IMR-90 (cell line): ENCODE results near the gene MOB1B. TPM values are rescaled to one million over a fixed set of nuclear protein-coding genes. Genes with fewer than 3 reads are reported as not detected.

ENCODE experiments used
- ATAC-seq: fragments of 200-7000 bp; cut with Tn5 transposase; 2 replicates; pipeline ENCODE4 v1.9.1; 2020; ENCODE audit warnings: low read depth, mild to moderate bottlenecking, moderate library complexity
- BruUV-seq: library from RNA; stranded (reverse); fragments of 400-500 nt; replicated peaks from 2 replicates; lab custom pipeline; 2021; lab: Mats Ljungman, UMichigan
- CTCF ChIA-PET: fragments of 300-600 bp; formaldehyde crosslinking; extraction: SDS; loops from one replicate; lab custom pipeline; 2021; ENCODE audit warnings: antibody characterized with exemption; lab: Yijun Ruan, JAX
- POLR2A ChIA-PET: fragments of 300-600 bp; sonication (Branson Sonifier 250); formaldehyde crosslinking; loops from one replicate; lab custom pipeline; 2022; ENCODE audit warnings: antibody characterized with exemption; ENCODE audit not compliant: unreplicated experiment; lab: Charles Lee
- DNase-seq: peaks from one replicate; pipeline ENCODE4 v3.0.0; 2013
- H2AFZ ChIP-seq: replicated peaks from 2 replicates; pipeline ENCODE3; 2013; ENCODE audit warnings: low read length, mild to moderate bottlenecking; ENCODE audit not compliant: poor library complexity
- H2AK5ac ChIP-seq: 2 replicates; pipeline ENCODE4 v1.6.1; 2013; ENCODE audit warnings: low read depth, low read length, inconsistent platforms
- H2AK9ac ChIP-seq: replicated peaks from 2 replicates; pipeline ENCODE3; 2013; ENCODE audit warnings: mild to moderate bottlenecking, low read depth, low read length, moderate library complexity; ENCODE audit not compliant: poor library complexity
- H2BK120ac ChIP-seq: 2 replicates; pipeline ENCODE4 v1.6.1; 2013; ENCODE audit warnings: low read depth, low read length, inconsistent platforms
- H2BK15ac ChIP-seq: 3 replicates; pipeline ENCODE4 v1.6.1; 2013; ENCODE audit warnings: low read depth, low read length, inconsistent platforms
- H2BK20ac ChIP-seq: 2 replicates; pipeline ENCODE4 v1.6.1; 2013; ENCODE audit warnings: low read depth, mild to moderate bottlenecking, inconsistent platforms, low read length, moderate library complexity
- H2BK5ac ChIP-seq: 2 replicates; pipeline ENCODE4 v1.6.1; 2013; ENCODE audit warnings: mild to moderate bottlenecking, low read depth, low read length, inconsistent platforms; ENCODE audit not compliant: poor library complexity, severe bottlenecking
- H3K14ac ChIP-seq: replicated peaks from 2 replicates; pipeline ENCODE4 v1.6.1; 2013; ENCODE audit warnings: low read depth, low read length, inconsistent platforms
- H3K18ac ChIP-seq: 2 replicates; pipeline ENCODE4 v1.6.1; 2013; ENCODE audit warnings: low read depth, low read length, control low read depth
- H3K23ac ChIP-seq: 2 replicates; pipeline ENCODE4 v1.6.1; 2013; ENCODE audit warnings: low read depth, low read length, inconsistent platforms
- H3K27ac ChIP-seq: 2 replicates; pipeline ENCODE4 v1.5.1; 2013; ENCODE audit warnings: mild to moderate bottlenecking, control low read depth, low read length; ENCODE audit not compliant: insufficient read depth
- H3K27me3 ChIP-seq: 2 replicates; pipeline ENCODE4 v1.6.1; 2013; ENCODE audit warnings: low read length; ENCODE audit not compliant: control insufficient read depth, insufficient read depth
- H3K36me3 ChIP-seq: 2 replicates; pipeline ENCODE4 v1.6.1; 2013; ENCODE audit warnings: low read length, mixed read lengths; ENCODE audit not compliant: control insufficient read depth, insufficient read depth
- H3K4ac ChIP-seq: 2 replicates; pipeline ENCODE4 v1.6.1; 2013; ENCODE audit warnings: low read depth, low read length, inconsistent platforms
- H3K4me1 ChIP-seq: 2 replicates; pipeline ENCODE4 v1.6.1; 2013; ENCODE audit warnings: low read length, mixed read lengths; ENCODE audit not compliant: control insufficient read depth, insufficient read depth
- H3K4me2 ChIP-seq: 2 replicates; pipeline ENCODE4 v1.6.1; 2013; ENCODE audit warnings: low read depth, mild to moderate bottlenecking, control low read depth, low read length, moderate library complexity
- H3K4me3 ChIP-seq: 2 replicates; pipeline ENCODE4 v1.5.1; 2013; ENCODE audit warnings: low read depth, mild to moderate bottlenecking, control low read depth, low read length, moderate library complexity; ENCODE audit not compliant: insufficient read depth
- H3K56ac ChIP-seq: 2 replicates; pipeline ENCODE4 v1.6.1; 2013; ENCODE audit warnings: low read length, inconsistent platforms; ENCODE audit not compliant: insufficient read depth; ENCODE audit errors: extremely low read depth
- H3K79me1 ChIP-seq, 2 experiments: 2 replicates each; pipeline ENCODE4 v1.6.1; 2013; ENCODE audit warnings: low read length in 2 of 2, inconsistent platforms in 1 of 2, low read depth in 1 of 2
- H3K9ac ChIP-seq: 2 replicates; pipeline ENCODE4 v1.6.1; 2013; ENCODE audit warnings: low read depth, low read length, control low read depth
- H3K9me1 ChIP-seq: 2 replicates; pipeline ENCODE4 v1.6.1; 2013; ENCODE audit warnings: low read length, inconsistent platforms; ENCODE audit not compliant: insufficient read depth
- H3K9me3 ChIP-seq: 2 replicates; pipeline ENCODE4 v1.6.1; 2013; ENCODE audit warnings: low read length; ENCODE audit not compliant: control insufficient read depth, insufficient read depth
- H4K20me1 ChIP-seq: 2 replicates; pipeline ENCODE4 v1.6.1; 2013; ENCODE audit warnings: low read length, inconsistent platforms; ENCODE audit not compliant: insufficient read depth
- H4K5ac ChIP-seq: 2 replicates; pipeline ENCODE4 v1.6.1; 2013; ENCODE audit warnings: mild to moderate bottlenecking, low read depth, low read length, control low read depth
- H4K8ac ChIP-seq, 2 experiments: 2 replicates each; pipeline ENCODE4 v1.6.1; 2013; ENCODE audit warnings: low read depth in 2 of 2, low read length in 2 of 2, control low read depth in 1 of 2, inconsistent platforms in 1 of 2
- H4K91ac ChIP-seq: 2 replicates; pipeline ENCODE4 v1.6.1; 2013; ENCODE audit warnings: low read depth, low read length, inconsistent platforms; ENCODE audit not compliant: insufficient read depth
- BHLHE40 ChIP-seq: fragments of 150-350 bp; IDR thresholded peaks from 2 replicates; pipeline ENCODE4 v1.6.1; 2016; ENCODE audit warnings: mild to moderate bottlenecking, low read depth, low read length
- CEBPB ChIP-seq: IDR thresholded peaks from 2 replicates; pipeline ENCODE4 v1.6.1; 2012; ENCODE audit warnings: low read depth, low read length, improper control_type of control experiment
- CHD1 ChIP-seq: IDR thresholded peaks from 2 replicates; pipeline ENCODE4 v1.6.1; 2012; ENCODE audit warnings: low read depth, low read length, improper control_type of control experiment
- MAFK ChIP-seq: IDR thresholded peaks from 2 replicates; pipeline ENCODE4 v1.6.1; 2012; ENCODE audit warnings: low read depth, low read length, improper control_type of control experiment
- MAZ ChIP-seq: IDR thresholded peaks from 2 replicates; pipeline ENCODE4 v1.6.1; 2012; ENCODE audit warnings: low read depth, mild to moderate bottlenecking, low read length, improper control_type of control experiment, moderate library complexity, borderline replicate concordance
- MXI1 ChIP-seq: IDR thresholded peaks from 2 replicates; pipeline ENCODE4 v1.6.1; 2012; ENCODE audit warnings: low read depth, mild to moderate bottlenecking, low read length, moderate library complexity, borderline replicate concordance
- NFE2L2 ChIP-seq: fragments of 150-350 bp; IDR thresholded peaks from 2 replicates; pipeline ENCODE4 v1.6.1; 2016; ENCODE audit warnings: low read depth, mild to moderate bottlenecking, low read length
- POLR2A ChIP-seq: IDR thresholded peaks from 2 replicates; pipeline ENCODE4 v1.6.1; 2012; ENCODE audit warnings: mild to moderate bottlenecking, low read depth, low read length
- RAD21 ChIP-seq: IDR thresholded peaks from 2 replicates; pipeline ENCODE4 v1.6.1; 2012; ENCODE audit warnings: low read length, improper control_type of control experiment
- RCOR1 ChIP-seq: IDR thresholded peaks from 2 replicates; pipeline ENCODE4 v1.6.1; 2012; ENCODE audit warnings: mild to moderate bottlenecking, low read length, improper control_type of control experiment; ENCODE audit not compliant: insufficient replicate concordance
- RFX5 ChIP-seq: IDR thresholded peaks from 2 replicates; pipeline ENCODE4 v1.8.0; 2012; ENCODE audit warnings: low read depth, mild to moderate bottlenecking, low read length, moderate library complexity
- SMC3 ChIP-seq: fragments of 150-350 bp; IDR thresholded peaks from 2 replicates; pipeline ENCODE4 v1.6.1; 2016; ENCODE audit warnings: low read depth, mild to moderate bottlenecking, antibody characterized with exemption, low read length, moderate library complexity
- WGBS, 2 experiments: methylation state at CpG; one replicate each; pipeline versions ENCODE4 v1.1.5 to v1.1.7; 2013; ENCODE audit warnings: missing lambda C conversion rate in 2 of 2; ENCODE audit not compliant: insufficient read length in 1 of 2; ENCODE audit errors: extremely low coverage in 2 of 2; 5-methylcytosine and 5-hydroxymethylcytosine counted together
- dilution Hi-C: fragments of 300-500 bp; cut with HindIII; formaldehyde crosslinking; loops from one replicate; pipeline ENCODE4 v1.14.3; 2018; ENCODE audit warnings: low sequenced_read_pairs; ENCODE audit not compliant: unreplicated experiment
- in situ Hi-C: fragments of 300-500 bp; cut with MboI; formaldehyde crosslinking; loops from 3 replicates; pipeline ENCODE4 v1.14.3; 2019; ENCODE audit warnings: low sequenced_read_pairs, inconsistent platforms, mixed read lengths
- intact Hi-C: fragments of 100-400 bp; cut with micrococcal nuclease; formaldehyde crosslinking; loops from 2 replicates; pipeline ENCODE4 v1.10.0; 2022
- polyA plus RNA-seq, 3 experiments: library from polyadenylated mRNA; depleted of rRNA; stranded (reverse); fragments of >200 nt; gene quantifications; 2 replicates each; pipeline ENCODE4 v1.2.3, GENCODE V29; 2012; ENCODE audit warnings: low replicate concordance in 1 of 3
- total RNA-seq: library from RNA; depleted of rRNA; stranded (reverse); fragments of >200 nt; gene quantifications from 2 replicates; pipeline ENCODE4 v1.2.3, GENCODE V29; 2012
- TF ChIP-seq, protein P1 (sequence below): fragments of 150-350 bp; IDR thresholded peaks from 2 replicates; pipeline ENCODE4 v1.6.1; 2016; ENCODE audit warnings: low read depth, mild to moderate bottlenecking, low read length, moderate library complexity, borderline replicate concordance
- TF ChIP-seq, protein P2 (sequence below): conservative IDR thresholded peaks from 2 replicates; pipeline ENCODE4 v1.5.1; 2012; ENCODE audit warnings: mild to moderate bottlenecking, low read depth, low read length, improper control_type of control experiment
- TF ChIP-seq, protein P3 (sequence below): fragments of 150-350 bp; IDR thresholded peaks from 2 replicates; pipeline ENCODE4 v1.6.1; 2017; ENCODE audit warnings: mild to moderate bottlenecking, antibody characterized with exemption, low read length, low read depth

The MOB1B gene
- total and polyA plus RNA-seq, 2 of the 4 experiments (the other 2 are of a cell fraction), result 5.7 to 6.8 TPM

DNA sequence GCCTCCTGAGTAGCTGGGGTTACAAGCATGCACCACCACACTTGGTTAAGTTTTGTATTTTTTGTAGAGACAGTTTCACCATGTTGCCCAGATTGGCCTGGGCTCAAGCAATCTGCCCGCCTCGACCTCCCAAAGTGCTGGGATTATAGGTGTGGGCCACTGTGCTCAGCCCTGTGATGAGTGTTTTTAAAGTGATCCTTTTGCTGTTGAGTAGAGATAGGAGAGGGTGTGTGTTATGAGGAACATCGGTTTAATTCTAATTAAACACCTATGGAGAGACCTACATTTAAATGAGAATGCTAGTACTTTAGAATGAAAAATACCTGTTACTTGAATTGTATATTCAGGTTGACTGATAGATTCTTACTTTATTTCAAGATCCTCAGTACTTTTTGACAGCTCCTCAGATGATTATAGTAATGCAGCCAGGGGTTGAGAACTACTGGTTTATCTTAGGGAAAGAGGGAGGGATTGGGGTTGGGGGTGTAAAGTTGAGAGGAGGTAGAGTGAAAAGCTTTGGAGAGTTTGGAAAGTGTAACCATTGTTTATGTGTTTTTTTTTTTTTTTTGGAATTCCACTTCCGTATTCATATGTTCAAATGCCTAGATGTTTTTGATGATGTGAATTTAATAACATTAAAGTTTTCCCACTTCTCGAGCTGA is 54.5 kb downstream of the MOB1B start:
- no peak for ATAC-seq
- no TSS peak for BruUV-seq
- peaks cover 10% of the 10 kb centered on the region for H3K4me1 ChIP-seq
- H3K4ac ChIP-seq, result no peak overlapping the region; the same call in 1 of the 2 replicates
- no peak overlapping the region; a peak in 1 of 4 replicates for H4K8ac ChIP-seq
- peaks cover 28 to 53% of the 10 kb centered on the region in 2 experiments for H3K79me1 ChIP-seq
- H4K91ac ChIP-seq, result no peak overlapping the region
- H3K4me3 ChIP-seq, result no peak overlapping the region
- H3K27ac ChIP-seq, result no peak overlapping the region
- peaks cover 4% of the 10 kb centered on the region; the same call in 1 of the 2 replicates for H3K9me1 ChIP-seq
- H4K20me1 ChIP-seq, result peaks cover 6% of the 10 kb centered on the region; the same call in 1 of the 2 replicates
- dilution Hi-C loops, result no loop called here
- no peak overlapping the region for H2BK15ac ChIP-seq
- no peak overlapping the region for H2BK20ac ChIP-seq
- H2BK5ac ChIP-seq, result peak overlapping the region; percentile 28
- no peak overlapping the region for H4K5ac ChIP-seq
- peak overlapping the region; percentile 69; the same call in 1 of the 2 replicates for H2AK5ac ChIP-seq
- DNase-seq, result no peak
- WGBS, 2 experiments, result no CpG with 5 or more reads among the region's 5 CpGs
- no peak overlapping the region for H3K9ac ChIP-seq
- H2AK9ac ChIP-seq, result no peak overlapping the region
- H3K14ac ChIP-seq, result no peak overlapping the region
- intact Hi-C loops, result loop anchor here (5.0 kb wide), 1 partner anchor 54 kb away; the partner anchor contains the start of gene MOB1B
- CTCF ChIA-PET, result interaction anchor here (0.5 to 0.7 kb wide), 3 partner anchors 9 to 202 kb away, joined by 3 to 5 read pairs (median 4); no protein-coding TSS in a partner anchor
- H2AFZ ChIP-seq, result no peak overlapping the region
- no peak overlapping the region for H3K4me2 ChIP-seq
- H3K9me3 ChIP-seq, result no peaks in the 10 kb centered on the region
- no peak overlapping the region for H3K56ac ChIP-seq
- POLR2A ChIA-PET, result interaction anchor here (0.6 kb wide), 1 partner anchor 72 kb away, joined by 20 read pairs; no protein-coding TSS in a partner anchor
- in situ Hi-C loops, result no loop called here
- no peak overlapping the region for H3K18ac ChIP-seq
- H3K27me3 ChIP-seq, result no peaks in the 10 kb centered on the region
- H3K36me3 ChIP-seq, result no peaks in the 10 kb centered on the region
- no peak overlapping the region for H3K23ac ChIP-seq
- H2BK120ac ChIP-seq, result no peak overlapping the region
- TF ChIP-seq RCOR1, result no peak
- no peak for TF ChIP-seq RFX5
- TF ChIP-seq, protein P1, sequence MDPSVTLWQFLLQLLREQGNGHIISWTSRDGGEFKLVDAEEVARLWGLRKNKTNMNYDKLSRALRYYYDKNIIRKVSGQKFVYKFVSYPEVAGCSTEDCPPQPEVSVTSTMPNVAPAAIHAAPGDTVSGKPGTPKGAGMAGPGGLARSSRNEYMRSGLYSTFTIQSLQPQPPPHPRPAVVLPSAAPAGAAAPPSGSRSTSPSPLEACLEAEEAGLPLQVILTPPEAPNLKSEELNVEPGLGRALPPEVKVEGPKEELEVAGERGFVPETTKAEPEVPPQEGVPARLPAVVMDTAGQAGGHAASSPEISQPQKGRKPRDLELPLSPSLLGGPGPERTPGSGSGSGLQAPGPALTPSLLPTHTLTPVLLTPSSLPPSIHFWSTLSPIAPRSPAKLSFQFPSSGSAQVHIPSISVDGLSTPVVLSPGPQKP, result no peak
- TF ChIP-seq MXI1, result no peak
- TF ChIP-seq, protein P2, sequence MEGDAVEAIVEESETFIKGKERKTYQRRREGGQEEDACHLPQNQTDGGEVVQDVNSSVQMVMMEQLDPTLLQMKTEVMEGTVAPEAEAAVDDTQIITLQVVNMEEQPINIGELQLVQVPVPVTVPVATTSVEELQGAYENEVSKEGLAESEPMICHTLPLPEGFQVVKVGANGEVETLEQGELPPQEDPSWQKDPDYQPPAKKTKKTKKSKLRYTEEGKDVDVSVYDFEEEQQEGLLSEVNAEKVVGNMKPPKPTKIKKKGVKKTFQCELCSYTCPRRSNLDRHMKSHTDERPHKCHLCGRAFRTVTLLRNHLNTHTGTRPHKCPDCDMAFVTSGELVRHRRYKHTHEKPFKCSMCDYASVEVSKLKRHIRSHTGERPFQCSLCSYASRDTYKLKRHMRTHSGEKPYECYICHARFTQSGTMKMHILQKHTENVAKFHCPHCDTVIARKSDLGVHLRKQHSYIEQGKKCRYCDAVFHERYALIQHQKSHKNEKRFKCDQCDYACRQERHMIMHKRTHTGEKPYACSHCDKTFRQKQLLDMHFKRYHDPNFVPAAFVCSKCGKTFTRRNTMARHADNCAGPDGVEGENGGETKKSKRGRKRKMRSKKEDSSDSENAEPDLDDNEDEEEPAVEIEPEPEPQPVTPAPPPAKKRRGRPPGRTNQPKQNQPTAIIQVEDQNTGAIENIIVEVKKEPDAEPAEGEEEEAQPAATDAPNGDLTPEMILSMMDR, result no peak
- no peak for TF ChIP-seq SMC3
- TF ChIP-seq NFE2L2, result no peak
- TF ChIP-seq BHLHE40, result no peak
- no peak for TF ChIP-seq CHD1
- no peak for TF ChIP-seq MAFK
- TF ChIP-seq, protein P3, sequence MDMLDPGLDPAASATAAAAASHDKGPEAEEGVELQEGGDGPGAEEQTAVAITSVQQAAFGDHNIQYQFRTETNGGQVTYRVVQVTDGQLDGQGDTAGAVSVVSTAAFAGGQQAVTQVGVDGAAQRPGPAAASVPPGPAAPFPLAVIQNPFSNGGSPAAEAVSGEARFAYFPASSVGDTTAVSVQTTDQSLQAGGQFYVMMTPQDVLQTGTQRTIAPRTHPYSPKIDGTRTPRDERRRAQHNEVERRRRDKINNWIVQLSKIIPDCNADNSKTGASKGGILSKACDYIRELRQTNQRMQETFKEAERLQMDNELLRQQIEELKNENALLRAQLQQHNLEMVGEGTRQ, result no peak
- no peak for TF ChIP-seq POLR2A
- no peak for TF ChIP-seq RAD21
- no peak for TF ChIP-seq CEBPB
- no peak for TF ChIP-seq MAZ
